ENCODE measurements around the gene CRIP1. TPM values are rescaled to one million over a fixed set of nuclear protein-coding genes. Genes with fewer than 3 reads are reported as not detected.

The CRIP1 gene
- total RNA-seq, 1 experiment from 2014 or later = 140 TPM

DNA sequence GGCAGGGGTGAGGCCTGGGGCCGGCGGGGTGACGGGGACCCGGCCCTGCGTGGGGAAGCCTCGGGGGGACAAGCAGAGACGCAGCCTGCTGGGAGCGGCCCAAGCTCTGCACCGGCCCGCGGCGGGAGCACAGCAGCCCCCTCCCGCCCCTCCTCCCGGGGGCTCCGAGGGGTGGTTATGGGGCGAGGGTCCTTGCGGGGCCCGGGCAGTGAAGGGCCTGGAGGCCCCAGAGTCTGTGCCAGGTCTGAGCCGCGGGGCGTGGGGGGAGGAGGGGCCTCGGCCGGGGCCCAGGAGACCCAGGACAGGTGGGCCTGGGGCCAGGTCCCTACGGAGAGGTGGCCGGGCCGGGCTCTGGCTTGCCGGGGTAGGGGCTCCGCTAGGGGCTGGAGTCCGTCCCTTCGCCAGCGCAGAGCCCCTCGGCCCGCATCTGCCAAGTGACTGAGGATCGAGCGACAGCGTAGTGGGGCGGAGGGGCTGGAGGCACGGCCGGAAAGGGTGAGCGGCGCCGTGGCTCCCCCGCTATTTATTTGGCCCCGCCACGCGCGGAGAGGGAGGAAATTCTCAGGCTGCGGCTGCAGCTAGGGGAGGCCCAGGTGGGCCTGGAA is 40.2 kb downstream of the CRIP1 start:
- Histone ChIP-seq H3K9ac (ENCODE audit: low read length) (no peak overlapping the region), H3K27me3 (ENCODE audit: low read length) (no peaks in the 10 kb centered on the region), H4K20me1 (ENCODE audit: insufficient read depth, low read depth, low read length) (peaks cover 4% of the 10 kb centered on the region; the same call in 1 of the 2 replicates), H3K9me3 (ENCODE audit: low read length) (no peaks in the 10 kb centered on the region), H3K27ac (ENCODE audit: low read length) (no peak overlapping the region), H2AFZ (ENCODE audit: low read length) (no peak overlapping the region), H3K9me2 (replicated peaks; ENCODE audit: insufficient read depth, low read length) (no peaks in the 10 kb centered on the region), H3K79me2 (ENCODE audit: low read length) (no peaks in the 10 kb centered on the region), H3K4me3 (ENCODE audit: low read length) (no peak overlapping the region), H3K36me3 (ENCODE audit: insufficient read depth, low read length) (no peaks in the 10 kb centered on the region), H3K4me1 (ENCODE audit: low read length) (peaks cover 39% of the 10 kb centered on the region), H3K4me2 (ENCODE audit: low read depth, low read length, poor library complexity, severe bottlenecking) (no peak overlapping the region)
- DNase-seq = no peak

DNA sequence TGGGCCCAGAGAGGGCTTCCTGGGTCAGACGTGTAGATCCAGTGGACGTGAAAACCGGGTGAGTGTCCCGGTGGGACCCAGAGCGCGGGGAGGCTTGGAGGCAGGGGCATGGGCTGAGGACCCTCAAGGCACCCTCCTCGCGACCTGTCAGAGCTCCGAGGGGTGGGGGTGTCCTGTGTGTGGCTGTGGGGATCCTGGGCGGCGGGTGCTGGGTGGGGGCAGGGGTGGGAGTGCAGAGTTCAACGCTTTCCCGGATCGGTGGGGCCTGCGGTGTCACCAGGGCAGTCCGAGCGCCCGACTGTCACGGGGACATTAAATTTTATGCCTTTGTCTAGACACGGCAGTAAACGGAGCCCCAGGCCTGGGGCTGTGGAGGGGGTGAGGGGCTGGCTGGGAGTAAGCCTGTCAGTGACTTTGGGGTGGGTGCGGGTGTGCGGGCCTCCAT is 40.7 kb downstream of the CRIP1 start:
- H3K27me3 ChIP-seq (ENCODE audit: low read length) = no peaks in the 10 kb centered on the region
- no peak for DNase-seq
- H3K9me3 ChIP-seq (ENCODE audit: low read length) = no peaks in the 10 kb centered on the region
- no peak overlapping the region for H2AFZ ChIP-seq (ENCODE audit: low read length)
- H3K79me2 ChIP-seq (ENCODE audit: low read length) = no peaks in the 10 kb centered on the region
- no peak overlapping the region for H3K27ac ChIP-seq (ENCODE audit: low read length)
- H3K36me3 ChIP-seq (ENCODE audit: insufficient read depth, low read length) = no peaks in the 10 kb centered on the region
- no peak overlapping the region for H3K4me2 ChIP-seq (ENCODE audit: low read depth, low read length, poor library complexity, severe bottlenecking)
- H3K4me3 ChIP-seq (ENCODE audit: low read length) = no peak overlapping the region; the same call in 1 of the 2 replicates
- no peaks in the 10 kb centered on the region for H3K9me2 ChIP-seq (replicated peaks; ENCODE audit: insufficient read depth, low read length)
- H3K9ac ChIP-seq (ENCODE audit: low read length) = no peak overlapping the region
- H4K20me1 ChIP-seq (ENCODE audit: insufficient read depth, low read depth, low read length) = peaks cover 6% of the 10 kb centered on the region; the same call in 1 of the 2 replicates
- peaks cover 44% of the 10 kb centered on the region for H3K4me1 ChIP-seq (ENCODE audit: low read length)

DNA sequence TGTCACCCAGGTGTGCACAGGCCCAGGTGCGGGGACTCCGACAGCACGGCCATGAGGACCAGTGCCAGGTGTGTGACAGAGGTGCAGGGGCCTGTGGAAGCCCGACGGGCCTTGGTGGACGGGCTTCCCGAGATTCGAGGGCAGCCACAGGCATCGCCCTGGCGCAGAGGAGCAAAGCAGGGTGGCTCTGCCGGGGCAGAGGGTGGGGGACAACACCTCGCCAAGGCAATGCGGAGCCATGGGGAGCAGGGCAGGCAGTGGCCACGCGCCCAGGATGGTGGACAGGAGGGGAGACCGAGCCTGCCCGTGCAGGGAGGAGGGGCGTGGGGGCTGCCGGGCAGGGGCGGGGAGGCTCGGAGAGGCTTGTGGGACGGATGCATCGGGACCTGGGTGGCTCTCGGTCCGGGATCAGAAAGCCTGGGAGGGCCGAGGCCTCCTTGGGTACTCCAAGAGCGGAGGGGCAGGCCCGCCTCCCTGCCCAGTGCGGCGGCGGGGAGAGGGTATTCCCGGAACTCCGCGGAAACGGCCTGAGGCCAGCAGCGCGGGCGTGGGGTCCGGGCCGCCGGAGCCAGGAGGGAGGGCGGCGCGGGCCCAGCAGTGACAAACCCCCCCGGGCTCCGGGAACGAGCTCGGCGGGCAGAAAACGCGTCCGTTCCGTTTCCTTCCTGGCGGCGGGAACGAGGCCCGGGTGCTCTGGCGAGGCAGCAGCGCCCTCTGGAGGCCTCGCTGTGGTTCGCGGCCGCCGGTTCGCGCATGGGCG is 41.3 kb downstream of the CRIP1 start:
- Histone ChIP-seq H3K4me1 (ENCODE audit: low read length) (peaks cover 50% of the 10 kb centered on the region), H3K27me3 (ENCODE audit: low read length) (no peaks in the 10 kb centered on the region), H2AFZ (ENCODE audit: low read length) (peak overlapping the region; percentile 73), H3K9ac (ENCODE audit: low read length) (peak overlapping the region; percentile 70), H4K20me1 (ENCODE audit: insufficient read depth, low read depth, low read length) (peaks cover 6% of the 10 kb centered on the region; the same call in 1 of the 2 replicates), H3K4me2 (ENCODE audit: low read depth, low read length, poor library complexity, severe bottlenecking) (peak overlapping the region; percentile 67), H3K79me2 (ENCODE audit: low read length) (no peaks in the 10 kb centered on the region), H3K4me3 (ENCODE audit: low read length) (peak overlapping the region; percentile 61), H3K9me3 (ENCODE audit: low read length) (no peaks in the 10 kb centered on the region), H3K9me2 (replicated peaks; ENCODE audit: insufficient read depth, low read length) (no peaks in the 10 kb centered on the region), H3K27ac (ENCODE audit: low read length) (no peak overlapping the region), H3K36me3 (ENCODE audit: insufficient read depth, low read length) (no peaks in the 10 kb centered on the region)
- peak; percentile 94 for DNase-seq

DNA sequence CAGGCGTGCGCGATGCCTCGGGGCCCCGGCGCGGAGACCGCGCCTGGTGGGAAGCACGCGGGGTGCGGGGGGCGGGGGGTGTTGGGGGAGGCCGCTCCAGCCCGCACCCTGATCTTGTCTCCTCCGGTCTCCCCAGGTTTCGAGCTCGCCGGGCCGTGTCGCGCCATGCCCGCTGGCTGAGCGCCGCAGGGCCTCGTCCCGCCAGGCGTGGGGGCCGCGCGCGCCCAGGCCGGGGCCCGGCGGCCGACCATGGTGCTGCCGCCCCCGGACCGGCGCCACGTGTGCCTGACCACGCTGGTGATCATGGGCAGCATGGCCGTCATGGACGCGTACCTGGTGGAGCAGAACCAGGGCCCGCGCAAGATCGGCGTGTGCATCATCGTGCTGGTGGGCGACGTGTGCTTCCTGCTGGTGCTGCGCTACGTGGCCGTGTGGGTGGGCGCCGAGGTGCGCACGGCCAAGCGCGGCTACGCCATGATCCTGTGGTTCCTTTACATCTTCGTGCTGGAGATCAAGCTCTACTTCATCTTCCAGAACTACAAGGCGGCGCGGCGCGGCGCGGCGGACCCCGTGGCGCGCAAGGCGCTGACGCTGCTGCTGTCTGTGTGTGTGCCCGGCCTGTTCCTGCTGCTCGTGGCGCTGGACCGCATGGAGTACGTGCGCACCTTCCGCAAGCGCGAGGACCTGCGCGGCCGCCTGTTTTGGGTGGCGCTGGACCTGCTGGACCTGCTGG is 42.1 kb downstream of the CRIP1 start:
- Histone ChIP-seq H3K36me3 (ENCODE audit: insufficient read depth, low read length) (no peaks in the 10 kb centered on the region), H4K20me1 (ENCODE audit: insufficient read depth, low read depth, low read length) (peaks cover 6% of the 10 kb centered on the region; the same call in 1 of the 2 replicates), H3K27ac (ENCODE audit: low read length) (no peak overlapping the region), H3K4me2 (ENCODE audit: low read depth, low read length, poor library complexity, severe bottlenecking) (peak overlapping the region; percentile 67), H3K27me3 (ENCODE audit: low read length) (no peaks in the 10 kb centered on the region), H2AFZ (ENCODE audit: low read length) (no peak overlapping the region), H3K9ac (ENCODE audit: low read length) (peak overlapping the region; percentile 70; the same call in 1 of the 2 replicates), H3K79me2 (ENCODE audit: low read length) (no peaks in the 10 kb centered on the region), H3K9me3 (ENCODE audit: low read length) (no peaks in the 10 kb centered on the region), H3K4me3 (ENCODE audit: low read length) (peak overlapping the region; percentile 61; the same call in 1 of the 2 replicates), H3K4me1 (ENCODE audit: low read length) (peaks cover 52% of the 10 kb centered on the region), H3K9me2 (replicated peaks; ENCODE audit: insufficient read depth, low read length) (no peaks in the 10 kb centered on the region)
- no peak for DNase-seq

DNA sequence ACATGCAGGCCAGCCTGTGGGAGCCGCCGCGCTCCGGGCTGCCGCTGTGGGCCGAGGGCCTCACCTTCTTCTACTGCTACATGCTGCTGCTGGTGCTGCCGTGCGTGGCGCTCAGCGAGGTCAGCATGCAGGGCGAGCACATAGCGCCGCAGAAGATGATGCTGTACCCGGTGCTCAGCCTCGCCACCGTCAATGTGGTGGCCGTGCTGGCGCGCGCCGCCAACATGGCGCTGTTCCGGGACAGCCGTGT is 42.6 kb downstream of the CRIP1 start:
- Histone ChIP-seq H3K4me2 (ENCODE audit: low read depth, low read length, poor library complexity, severe bottlenecking) (peak overlapping the region; percentile 20), H3K4me3 (ENCODE audit: low read length) (no peak overlapping the region), H3K9me3 (ENCODE audit: low read length) (no peaks in the 10 kb centered on the region), H3K27ac (ENCODE audit: low read length) (no peak overlapping the region), H4K20me1 (ENCODE audit: insufficient read depth, low read depth, low read length) (peaks cover 6% of the 10 kb centered on the region; the same call in 1 of the 2 replicates), H3K27me3 (ENCODE audit: low read length) (no peaks in the 10 kb centered on the region), H3K79me2 (ENCODE audit: low read length) (no peaks in the 10 kb centered on the region), H3K4me1 (ENCODE audit: low read length) (peaks cover 52% of the 10 kb centered on the region), H2AFZ (ENCODE audit: low read length) (no peak overlapping the region), H3K9ac (ENCODE audit: low read length) (no peak overlapping the region), H3K36me3 (ENCODE audit: insufficient read depth, low read length) (no peaks in the 10 kb centered on the region), H3K9me2 (replicated peaks; ENCODE audit: insufficient read depth, low read length) (no peaks in the 10 kb centered on the region)
- DNase-seq = no peak

DNA sequence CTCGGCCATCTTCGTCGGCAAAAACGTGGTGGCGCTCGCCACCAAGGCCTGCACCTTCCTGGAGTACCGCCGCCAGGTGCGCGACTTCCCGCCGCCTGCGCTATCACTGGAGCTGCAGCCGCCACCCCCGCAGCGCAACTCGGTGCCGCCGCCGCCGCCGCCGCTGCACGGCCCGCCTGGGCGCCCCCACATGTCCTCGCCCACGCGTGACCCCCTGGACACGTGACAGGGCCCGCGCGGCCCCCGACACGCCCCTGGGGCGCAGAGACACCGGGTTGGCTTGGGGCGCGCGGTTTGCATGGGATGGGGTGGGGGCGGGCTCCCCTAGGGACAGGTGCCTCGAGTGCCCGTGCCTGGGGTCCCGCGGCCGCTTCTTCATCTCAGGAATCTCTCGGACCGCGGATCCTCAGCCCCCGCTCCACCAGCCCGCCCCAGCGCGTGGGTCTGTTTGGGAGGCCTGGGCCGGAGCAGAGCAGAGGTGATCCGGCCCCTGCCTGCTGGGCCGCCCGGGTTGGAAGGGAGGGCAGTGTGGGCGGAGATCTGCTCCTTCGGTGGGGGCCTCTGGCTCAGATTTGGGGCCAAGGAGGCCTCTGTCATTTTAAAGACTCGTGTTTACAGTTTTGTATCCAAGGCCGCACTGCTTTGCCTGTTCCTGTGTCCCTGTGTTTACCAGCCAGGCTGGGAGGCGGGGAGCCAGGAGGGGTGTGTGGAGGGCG is 43.0 kb downstream of the CRIP1 start:
- no peak overlapping the region for H2AFZ ChIP-seq (ENCODE audit: low read length)
- H4K20me1 ChIP-seq (ENCODE audit: insufficient read depth, low read depth, low read length) = peaks cover 6% of the 10 kb centered on the region; the same call in 1 of the 2 replicates
- no peaks in the 10 kb centered on the region for H3K36me3 ChIP-seq (ENCODE audit: insufficient read depth, low read length)
- peak; percentile 52 for DNase-seq
- peaks cover 52% of the 10 kb centered on the region for H3K4me1 ChIP-seq (ENCODE audit: low read length)
- H3K79me2 ChIP-seq (ENCODE audit: low read length) = no peaks in the 10 kb centered on the region
- no peak overlapping the region for H3K9ac ChIP-seq (ENCODE audit: low read length)
- peak overlapping the region; percentile 20 for H3K4me2 ChIP-seq (ENCODE audit: low read depth, low read length, poor library complexity, severe bottlenecking)
- no peaks in the 10 kb centered on the region for H3K9me2 ChIP-seq (replicated peaks; ENCODE audit: insufficient read depth, low read length)
- H3K4me3 ChIP-seq (ENCODE audit: low read length) = no peak overlapping the region
- H3K9me3 ChIP-seq (ENCODE audit: low read length) = no peaks in the 10 kb centered on the region
- H3K27me3 ChIP-seq (ENCODE audit: low read length) = no peaks in the 10 kb centered on the region
- no peak overlapping the region for H3K27ac ChIP-seq (ENCODE audit: low read length)

DNA sequence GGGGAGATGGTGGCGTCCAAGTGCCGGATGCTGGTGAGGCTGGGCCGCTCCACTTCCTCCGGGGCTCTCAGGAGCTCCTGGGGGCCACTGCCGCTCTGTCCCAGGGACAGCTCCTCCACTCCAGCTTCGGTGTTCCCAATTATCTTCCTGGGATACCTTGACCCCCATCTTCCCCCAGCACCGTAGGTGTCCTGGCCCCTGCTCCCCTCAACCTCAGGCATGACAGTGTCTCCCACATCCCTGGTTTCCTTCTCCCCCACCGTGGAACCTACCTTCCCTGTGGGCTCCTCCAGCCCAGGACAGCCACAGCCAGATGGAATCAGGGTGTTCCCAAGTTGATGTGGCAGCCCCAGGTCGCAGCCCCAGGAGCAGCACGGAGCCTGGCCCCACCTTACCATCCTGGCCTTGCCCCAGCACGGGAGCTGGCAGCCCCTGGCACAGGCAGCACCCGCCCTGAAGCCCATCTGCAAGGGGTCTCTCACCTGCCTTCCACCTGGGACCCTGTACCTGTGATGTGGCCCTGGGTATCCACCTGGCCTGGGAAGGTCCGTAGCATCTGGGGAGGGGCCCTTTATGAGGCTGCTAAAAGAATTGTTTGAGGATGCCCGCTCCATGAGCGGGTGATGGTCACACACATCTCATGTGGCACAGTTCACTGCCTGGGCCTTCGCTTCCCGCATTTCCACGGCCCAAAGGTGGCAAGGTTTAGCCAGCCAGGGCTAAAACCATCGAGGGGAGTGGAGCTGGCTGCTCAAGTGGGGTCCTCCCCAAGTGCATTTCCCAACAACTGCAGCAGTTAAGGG is 43.8 kb downstream of the CRIP1 start:
- Histone ChIP-seq H3K4me1 (ENCODE audit: low read length) (peaks cover 52% of the 10 kb centered on the region), H3K27ac (ENCODE audit: low read length) (no peak overlapping the region), H3K27me3 (ENCODE audit: low read length) (no peaks in the 10 kb centered on the region)

More for the DNA sequence above, 43.8 kb downstream of the CRIP1 start:
- Histone ChIP-seq H3K36me3 (ENCODE audit: insufficient read depth, low read length) (no peaks in the 10 kb centered on the region), H3K4me3 (ENCODE audit: low read length) (no peak overlapping the region), H4K20me1 (ENCODE audit: insufficient read depth, low read depth, low read length) (peaks cover 6% of the 10 kb centered on the region; the same call in 1 of the 2 replicates), H2AFZ (ENCODE audit: low read length) (no peak overlapping the region), H3K9ac (ENCODE audit: low read length) (no peak overlapping the region), H3K9me3 (ENCODE audit: low read length) (no peaks in the 10 kb centered on the region), H3K4me2 (ENCODE audit: low read depth, low read length, poor library complexity, severe bottlenecking) (no peak overlapping the region), H3K79me2 (ENCODE audit: low read length) (no peaks in the 10 kb centered on the region), H3K9me2 (replicated peaks; ENCODE audit: insufficient read depth, low read length) (no peaks in the 10 kb centered on the region)
- no peak for DNase-seq

All from Karpas-422 (cell line).